OCI-M2 (cell line): Measurements from ENCODE around the gene LYRM4.

Experiments used
- DNase-seq: peaks from one replicate; lab custom pipeline; 2025; ENCODE audit not compliant: unreplicated experiment; lab: John Stamatoyannopoulos, UW

Gene LYRM4

DNA sequence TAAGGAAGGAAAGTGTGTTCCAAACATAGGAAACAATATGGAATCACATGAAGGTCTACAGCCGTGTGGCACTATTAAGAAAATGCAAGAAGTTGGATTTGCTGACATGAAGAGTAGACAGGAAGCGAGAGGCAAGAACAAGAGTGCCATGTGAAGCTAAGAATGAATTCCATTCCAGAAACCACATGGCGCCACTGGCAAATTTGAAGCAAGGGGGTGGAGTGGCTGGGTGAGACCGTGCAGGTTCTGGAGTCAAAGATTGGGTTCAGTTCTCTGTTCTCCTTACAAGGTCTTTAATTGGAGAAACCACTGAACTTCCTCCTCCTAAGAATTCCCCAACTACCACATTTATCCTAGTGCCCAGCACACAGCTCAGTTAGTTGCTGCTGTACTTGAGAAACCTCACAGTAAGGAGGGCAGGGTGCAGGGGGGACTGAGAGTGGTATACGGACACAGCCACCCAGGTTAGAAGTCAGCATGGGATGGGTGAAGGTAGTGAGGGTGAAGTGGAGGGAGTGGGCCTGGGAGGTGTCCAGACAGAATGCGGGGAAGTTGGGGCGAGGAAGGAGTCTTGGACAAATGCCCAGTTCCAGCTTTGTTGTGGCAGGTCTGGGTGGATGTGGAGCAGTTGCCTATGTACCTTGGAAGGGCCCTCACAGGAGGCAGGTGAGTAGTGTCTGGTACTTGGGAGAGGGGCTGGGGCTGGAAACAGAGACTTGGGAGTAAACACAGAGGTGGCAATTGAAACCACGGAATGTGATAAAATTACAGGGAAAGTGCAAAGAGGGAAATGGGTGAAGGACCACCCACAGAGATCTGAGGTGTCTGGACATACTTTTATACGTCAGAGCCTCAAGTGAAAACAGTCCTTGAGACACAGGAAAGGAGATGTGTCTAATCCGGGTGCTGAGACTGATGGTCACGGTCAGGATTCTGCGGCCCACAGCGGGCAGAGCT lies 14.3 kb downstream of the LYRM4 start:
- no peak for DNase-seq

DNA sequence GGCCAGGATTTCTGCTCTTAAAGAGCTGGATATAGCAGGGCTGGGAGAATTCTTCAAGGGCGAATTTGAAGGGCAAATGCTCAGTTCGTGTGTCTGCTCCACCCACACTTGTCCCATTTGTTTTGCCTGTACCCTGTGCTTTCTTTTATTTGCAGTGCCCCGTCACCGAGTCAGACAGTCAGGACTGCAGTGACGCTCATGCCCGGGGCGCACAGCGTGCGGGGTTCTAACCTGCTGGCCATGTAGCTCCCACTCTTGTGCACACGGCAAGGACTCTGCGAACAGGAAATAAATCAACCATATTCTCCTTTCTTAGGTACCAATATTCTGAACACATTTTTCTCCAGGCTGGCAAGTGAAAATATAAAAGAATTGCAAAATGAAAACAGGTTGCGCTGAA lies 17.7 kb downstream of the LYRM4 start:
- no peak for DNase-seq

DNA sequence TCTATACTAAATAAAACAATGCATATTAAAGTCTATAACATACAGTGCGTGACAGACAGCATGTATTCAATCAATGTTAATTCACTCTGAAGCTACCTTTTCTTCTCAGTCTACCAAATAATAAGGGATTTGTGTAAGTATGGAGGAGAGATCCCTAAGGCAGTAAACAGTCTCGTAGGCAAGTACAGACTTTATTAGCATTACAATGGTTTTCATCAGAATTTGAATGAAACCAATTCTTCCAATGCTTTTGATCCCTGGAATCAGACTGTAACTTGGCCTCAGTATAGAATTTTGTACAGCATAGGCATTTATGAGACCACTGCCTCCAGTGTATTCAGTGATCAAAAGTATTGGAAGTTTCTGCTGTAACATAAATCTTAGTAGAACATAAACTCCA lies 19.5 kb downstream of the LYRM4 start:
- no peak for DNase-seq

DNA sequence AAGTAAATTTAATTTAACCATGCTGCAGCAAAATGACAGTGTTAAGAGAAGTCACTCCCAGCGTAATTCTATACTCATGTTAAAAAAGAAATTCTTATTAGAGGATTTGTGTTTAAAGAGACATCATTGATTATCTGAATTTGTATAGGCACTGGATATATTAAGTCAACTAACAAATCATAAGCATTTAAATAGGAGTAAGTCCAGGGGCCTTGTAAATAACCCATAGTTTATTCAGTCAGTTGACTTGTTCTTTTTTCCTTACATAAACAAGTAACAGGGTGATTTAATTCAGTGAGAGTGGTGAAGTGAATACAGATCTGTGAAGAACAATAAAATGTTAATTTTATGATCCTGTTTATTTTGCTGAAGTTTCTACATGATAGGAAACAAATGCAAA lies 22.4 kb downstream of the LYRM4 start:
- no peak for DNase-seq

DNA sequence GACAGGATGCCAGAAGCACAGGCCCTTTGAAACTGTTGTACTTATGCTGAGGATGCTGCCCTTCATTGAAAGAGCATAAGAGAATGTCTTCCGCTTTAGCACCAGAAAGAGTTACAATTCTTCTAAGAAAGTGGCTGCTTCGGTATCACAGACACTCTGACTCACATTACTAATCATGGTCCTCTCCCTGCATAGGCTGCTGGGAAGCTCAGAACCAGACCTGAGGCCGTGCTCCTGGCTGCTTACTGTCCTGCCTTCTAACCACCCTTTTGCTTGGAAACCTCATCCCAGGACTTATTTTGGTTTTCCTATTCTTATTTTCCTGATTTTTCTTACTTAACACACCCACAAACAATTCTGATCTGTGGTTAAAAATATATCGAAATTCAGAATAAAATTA lies 22.9 kb downstream of the LYRM4 start:
- no peak for DNase-seq

DNA sequence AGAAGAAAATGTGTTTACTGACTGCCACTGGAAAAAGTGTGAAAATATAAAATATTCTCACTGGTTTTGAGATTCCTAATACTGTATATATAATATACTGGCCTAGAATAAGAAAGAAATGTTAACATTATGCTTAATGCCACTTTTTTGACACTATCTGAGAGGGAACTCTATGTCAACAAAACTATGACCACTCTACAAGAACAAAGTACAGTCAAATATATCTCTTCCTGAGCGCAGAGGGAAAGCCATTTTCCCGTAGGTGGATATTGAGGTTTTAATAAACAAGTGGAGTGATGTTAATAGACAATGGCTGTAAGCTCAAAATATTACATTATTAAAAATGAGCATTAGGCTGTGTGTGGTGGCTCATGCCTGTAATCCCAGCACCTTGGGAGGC lies 24.9 kb downstream of the LYRM4 start:
- DNase-seq = no peak

DNA sequence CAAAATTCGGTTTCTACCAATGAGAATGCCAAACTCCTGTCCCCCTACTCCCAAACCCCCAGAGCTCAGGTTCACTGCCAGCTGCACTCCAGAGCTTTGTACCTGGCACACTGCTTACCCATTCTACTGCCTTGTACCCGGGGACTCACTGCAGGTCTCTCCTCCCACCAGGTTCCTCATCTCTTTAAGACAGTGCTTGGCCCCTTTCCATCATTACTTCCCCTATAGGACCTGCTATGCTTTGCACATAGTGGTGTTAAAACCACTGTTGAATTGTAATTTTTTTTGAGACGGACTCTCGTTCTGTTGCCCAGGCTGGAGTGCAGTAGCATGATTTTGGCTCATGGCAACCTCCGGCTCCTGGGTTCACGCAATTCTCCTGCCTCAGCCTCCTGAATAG lies 25.9 kb downstream of the LYRM4 start:
- no peak for DNase-seq

DNA sequence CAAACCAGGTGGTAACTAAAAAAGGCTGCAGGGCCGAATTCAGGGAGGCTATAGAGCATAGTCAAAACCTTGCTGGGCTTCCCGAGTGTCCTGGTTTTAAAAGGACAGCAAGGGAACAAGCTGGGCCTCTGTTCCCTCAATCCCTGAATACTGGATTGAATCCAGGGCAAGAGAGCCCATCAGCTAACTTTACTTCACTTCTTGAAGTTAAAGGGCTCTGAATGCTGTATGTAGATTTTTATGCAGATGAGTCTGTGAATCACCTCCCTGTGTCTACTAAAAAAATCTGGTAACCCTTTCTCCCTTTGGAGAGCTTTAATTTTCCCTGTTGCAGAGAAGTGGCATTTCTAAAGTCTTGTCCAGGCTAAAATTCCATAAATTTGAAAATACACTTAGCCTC lies 29.5 kb downstream of the LYRM4 start:
- no peak for DNase-seq

DNA sequence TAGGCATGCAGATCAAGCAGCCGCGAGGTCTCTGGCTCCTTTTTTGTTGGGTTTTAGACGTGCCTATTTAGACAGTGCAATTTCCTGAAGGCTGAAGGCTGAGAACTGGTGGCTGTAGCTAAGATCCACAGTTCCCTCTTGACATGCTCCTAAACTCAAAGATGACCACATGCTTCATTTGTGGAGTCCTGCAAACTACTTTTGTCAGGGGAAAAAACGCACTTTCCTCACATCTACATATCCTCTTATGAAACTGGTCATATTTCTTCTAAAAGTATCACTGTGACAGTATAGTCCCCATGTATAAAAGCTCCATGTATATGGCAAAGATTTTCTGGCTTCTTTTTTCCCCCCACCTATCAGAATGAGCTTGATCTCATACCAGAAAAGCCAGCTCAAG lies 30.7 kb downstream of the LYRM4 start:
- DNase-seq = no peak

DNA sequence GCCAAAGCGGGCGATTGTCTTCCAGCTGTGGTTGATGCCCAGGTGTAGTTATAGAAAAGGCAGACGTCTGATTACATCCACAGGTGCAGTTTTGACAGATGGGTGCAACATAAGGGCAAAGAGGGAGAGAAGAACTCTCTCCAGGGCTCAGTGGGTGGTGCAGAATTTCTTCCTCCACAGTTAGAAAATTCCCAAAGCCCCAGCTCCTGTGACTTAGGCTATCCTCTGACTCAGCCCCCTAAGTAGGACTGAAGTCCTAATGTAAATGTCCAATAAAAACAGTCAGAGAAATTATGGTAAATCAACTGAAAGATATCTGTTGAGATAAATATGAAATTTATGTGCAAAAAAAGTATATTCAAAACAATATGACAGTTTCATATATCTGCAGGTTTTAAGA lies 31.4 kb downstream of the LYRM4 start:
- DNase-seq = no peak

DNA sequence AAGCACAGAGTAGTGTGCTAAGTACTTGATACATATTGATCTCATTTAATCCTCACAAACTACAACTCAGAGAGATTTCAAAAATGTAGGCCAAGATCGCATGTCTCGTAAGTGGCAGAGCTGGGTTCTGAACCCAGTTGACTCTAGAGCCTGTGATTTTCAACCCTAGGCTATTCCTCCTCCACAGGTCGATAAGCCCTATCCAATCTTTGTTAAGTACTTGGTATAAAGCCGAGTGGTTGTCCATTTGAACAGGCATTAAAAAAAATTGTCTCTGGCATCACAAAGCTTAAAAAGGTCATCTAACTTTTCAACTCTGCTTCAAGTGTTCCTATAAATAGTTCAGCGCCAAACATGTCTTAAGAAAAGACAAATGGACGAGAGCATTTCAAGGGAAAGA lies 37.4 kb downstream of the LYRM4 start:
- no peak for DNase-seq

DNA sequence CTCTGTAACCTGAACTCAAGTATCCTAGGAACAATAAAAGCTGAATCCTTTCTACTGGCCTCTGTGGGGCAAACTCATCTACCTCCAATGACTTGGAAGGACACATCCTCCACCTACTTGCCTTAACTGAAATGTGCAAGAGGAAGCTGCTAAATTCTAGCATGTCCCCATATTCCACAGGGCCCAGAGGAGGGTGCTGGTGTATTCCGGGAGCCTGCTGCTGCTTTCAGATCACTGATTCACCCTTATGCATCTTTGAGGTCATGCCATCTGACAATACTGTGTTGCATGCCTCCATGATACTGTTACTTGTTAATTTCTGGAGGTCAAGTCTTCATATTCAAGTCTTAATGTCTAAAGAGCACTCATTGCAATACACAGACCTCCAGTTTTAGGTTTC lies 40.3 kb downstream of the LYRM4 start:
- no peak for DNase-seq

DNA sequence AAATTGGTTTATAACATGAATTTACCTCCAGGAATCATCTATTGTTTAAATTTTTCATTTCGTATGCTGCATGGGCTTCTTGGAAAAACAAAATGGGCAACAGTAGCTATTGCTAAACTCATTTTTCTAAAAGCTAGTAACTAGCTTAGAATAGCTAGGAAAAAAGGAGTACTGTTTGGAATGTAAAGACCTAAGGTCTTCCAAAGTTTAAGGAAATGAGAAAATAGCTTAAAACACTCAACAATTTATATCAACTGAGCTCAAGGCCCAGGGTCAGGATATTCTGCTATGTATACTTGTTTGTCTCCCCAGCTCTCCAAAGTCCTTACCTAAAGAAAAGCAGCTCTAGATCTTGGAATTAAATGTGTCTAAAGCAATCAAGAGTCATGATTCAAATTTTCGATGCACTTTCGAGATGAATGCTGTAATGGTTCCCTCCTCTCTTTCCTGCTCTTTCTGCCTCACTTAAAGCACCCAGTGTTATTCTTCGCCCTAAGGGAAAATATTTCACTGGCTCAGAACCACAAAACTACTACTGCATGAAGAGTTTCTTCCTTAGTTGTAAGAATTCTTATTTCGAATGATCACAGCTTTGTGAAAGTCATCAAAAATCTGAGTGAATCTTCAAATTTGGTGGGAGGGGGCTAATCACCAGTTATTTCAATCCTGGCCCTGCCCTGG lies 41.6 kb downstream of the LYRM4 start:
- DNase-seq = no peak

DNA sequence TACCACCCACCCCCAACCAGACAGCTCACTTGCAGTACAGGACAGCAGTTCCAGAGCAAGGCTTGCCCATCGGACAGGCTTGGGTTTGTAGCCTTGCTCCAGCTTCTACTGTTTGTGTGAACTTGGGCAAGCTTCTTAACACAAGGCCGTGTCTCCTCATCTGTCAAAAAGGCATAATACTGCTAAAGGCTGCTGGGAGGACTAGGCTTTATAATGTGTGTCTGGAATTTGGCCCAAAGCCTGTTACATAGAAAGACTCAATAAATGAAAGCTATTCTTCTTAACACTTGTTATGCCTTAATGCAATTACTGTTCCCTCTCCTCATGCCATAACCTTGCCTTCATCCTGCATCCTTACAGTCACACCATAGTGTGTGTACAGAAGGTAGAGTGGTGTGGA lies 43.4 kb downstream of the LYRM4 start:
- DNase-seq = no peak

DNA sequence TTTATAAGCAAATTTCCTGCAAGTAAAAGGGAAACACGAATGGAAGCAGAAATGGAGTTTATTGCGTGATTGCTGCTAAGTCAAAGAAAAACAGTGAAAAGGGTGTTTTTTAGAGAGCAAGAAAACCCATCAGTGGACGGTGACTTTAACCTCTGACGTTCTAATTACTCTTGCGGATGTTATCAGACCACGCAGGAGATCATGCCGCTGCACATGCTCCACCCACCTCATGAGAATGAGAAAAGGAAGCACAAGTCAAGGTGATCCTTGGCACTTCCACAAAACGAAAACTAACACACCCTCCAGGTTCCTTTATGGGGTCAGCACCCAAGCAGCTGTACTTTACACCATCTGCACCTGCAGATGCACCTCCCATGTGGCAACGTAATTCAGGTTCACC lies 45.0 kb downstream of the LYRM4 start:
- DNase-seq = no peak

DNA sequence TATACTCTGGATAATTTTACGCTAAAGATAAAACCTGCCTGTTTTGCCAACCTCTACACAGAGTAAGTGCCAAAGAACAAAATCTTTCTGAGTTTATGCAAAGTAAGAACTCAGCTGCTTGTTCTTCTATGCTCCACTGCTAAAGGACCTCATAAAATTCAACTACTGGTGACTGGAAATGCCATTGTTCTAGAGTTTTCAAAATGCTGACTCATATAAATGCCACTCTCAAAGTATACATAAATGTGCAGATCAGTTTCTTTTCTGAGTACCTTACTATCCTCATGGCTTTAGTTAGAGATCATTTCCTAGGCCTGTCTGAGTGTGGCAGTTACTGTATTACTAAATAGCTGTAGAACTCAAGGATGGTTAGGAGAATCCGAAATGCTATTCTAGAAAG lies 45.6 kb downstream of the LYRM4 start:
- DNase-seq = no peak

DNA sequence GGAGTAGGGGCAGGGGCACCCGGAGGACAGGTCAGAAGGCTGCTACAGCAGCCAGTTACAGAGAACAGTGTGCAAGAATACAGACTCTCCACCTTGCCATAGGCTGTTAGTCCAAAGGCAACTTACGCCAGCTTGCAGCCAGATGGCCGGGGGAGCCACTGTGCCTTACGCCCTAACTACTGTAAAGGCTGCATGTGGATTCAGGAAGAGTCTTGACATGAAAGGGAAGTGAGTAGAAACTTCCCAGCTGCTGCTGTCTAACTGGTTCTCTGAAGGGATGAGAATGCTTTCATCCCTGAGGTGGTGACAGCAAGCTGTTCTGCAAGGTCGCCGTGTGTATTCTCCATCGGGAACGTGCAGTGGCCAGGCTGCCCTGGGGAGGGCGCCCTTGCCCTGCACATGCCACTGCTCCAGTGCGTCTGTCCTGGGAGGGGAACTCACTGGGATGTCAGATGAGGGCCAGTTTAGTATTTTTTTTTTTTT lies 46.1 kb downstream of the LYRM4 start:
- DNase-seq = no peak

DNA sequence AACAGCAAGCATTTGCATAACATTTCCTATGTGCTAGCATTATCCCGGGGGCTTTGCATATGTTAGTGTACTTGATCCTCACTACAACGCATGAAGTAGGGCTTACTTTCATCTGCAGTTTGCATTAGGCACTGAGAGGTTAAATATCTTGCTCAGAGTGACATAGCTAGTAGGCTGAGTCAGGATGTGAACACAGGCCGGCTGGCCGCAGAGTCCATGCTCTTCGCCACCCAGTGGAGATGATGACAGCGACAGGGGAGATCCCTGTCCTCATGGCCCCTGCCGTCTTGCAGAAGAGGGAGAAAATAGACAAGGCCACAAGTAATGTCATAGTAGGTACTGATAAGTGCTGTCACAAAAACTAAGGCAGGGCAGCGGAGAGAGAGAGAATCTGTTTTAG lies 46.9 kb downstream of the LYRM4 start:
- no peak for DNase-seq

DNA sequence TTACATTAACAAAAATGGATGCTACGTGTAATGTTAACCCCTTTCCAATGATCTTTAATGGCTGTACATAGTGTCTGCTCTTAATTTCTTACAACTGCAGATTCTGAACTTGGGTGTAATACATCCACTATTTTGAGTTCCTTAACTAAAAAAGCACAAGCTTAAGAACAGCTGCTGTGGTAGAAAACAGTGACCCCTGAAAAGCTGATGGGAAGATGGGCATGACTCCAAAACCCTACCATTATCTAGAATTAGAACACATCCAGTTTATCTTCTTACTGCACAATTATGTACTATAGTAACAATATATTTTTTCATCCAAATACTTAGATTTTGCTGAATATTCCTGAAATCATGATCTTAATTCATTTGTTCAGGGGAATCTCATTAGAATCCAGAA lies 49.3 kb downstream of the LYRM4 start:
- no peak for DNase-seq

DNA sequence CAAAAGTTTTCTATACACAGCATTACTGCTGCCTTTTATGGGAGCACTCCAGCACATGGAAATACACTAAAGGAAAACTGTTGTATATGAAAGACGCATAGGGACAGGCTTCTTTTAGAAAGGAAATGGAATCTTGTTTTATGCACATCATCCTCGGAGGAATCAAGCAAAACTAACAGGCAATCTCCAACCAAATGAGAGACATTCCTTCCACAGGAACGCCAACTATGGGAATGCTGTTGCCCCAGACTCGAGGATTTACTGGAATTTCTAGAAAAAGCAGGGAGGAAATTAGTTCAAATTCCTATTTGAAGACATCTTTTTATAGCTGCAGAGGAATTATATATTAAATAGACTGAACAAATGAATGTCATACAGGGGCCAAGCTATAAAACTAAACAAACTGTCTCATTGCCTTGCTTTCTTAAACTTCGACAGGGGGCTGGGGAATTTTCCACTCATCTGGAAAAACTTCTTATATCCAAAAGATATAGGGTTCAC lies 52.2 kb downstream of the LYRM4 start:
- DNase-seq = no peak

DNA sequence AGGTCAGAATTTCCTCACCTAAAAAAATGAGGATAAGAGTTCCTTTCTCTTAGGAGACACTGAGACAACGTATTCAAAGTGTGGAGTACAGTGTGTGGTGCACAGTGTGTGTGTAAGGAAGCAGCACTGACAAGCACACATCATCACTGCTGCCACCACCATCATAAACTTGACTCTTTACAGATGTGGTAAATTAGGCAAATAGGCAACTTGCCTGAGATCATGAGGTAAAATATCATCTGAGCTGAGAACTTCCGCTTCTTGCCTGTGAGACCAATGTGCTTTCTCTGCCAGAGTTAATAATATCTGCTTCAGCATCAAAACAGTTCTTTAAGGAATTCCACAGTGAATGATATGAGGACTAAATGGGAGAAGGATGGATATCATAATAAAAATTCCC lies 52.7 kb downstream of the LYRM4 start:
- DNase-seq = no peak

DNA sequence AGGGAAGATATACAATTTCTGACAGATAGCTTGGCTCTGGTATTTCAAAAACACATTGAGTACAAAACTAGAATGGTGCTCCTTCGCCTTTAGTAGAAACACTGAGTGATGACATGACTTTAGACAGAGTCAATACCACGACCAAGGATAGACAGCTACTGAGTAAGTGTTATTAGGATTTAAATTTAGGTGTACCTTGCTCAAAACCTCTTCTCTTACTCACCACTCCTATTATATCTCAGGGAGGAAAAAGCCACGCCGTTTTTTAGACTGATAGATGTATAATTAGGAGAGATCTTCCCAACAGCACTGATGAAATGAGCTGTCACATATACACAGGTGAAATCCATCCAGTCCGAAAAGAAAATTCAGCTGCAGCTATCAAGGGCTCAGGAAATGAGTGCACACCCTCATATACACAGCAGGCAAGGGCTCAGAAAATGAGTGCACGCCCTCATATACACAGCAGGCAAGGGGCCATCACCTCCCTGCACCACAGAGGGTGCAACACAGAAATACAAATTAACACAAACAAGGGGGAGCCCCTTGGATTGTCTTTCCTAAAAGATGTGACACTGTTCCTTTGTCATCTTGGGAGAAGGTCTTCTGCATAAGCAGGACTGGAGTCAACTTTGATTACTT lies 53.7 kb downstream of the LYRM4 start:
- DNase-seq = no peak
